ENCODE results near the gene ATXN7L3B.

Gene ATXN7L3B, protein sequence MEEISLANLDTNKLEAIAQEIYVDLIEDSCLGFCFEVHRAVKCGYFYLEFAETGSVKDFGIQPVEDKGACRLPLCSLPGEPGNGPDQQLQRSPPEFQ

DNA sequence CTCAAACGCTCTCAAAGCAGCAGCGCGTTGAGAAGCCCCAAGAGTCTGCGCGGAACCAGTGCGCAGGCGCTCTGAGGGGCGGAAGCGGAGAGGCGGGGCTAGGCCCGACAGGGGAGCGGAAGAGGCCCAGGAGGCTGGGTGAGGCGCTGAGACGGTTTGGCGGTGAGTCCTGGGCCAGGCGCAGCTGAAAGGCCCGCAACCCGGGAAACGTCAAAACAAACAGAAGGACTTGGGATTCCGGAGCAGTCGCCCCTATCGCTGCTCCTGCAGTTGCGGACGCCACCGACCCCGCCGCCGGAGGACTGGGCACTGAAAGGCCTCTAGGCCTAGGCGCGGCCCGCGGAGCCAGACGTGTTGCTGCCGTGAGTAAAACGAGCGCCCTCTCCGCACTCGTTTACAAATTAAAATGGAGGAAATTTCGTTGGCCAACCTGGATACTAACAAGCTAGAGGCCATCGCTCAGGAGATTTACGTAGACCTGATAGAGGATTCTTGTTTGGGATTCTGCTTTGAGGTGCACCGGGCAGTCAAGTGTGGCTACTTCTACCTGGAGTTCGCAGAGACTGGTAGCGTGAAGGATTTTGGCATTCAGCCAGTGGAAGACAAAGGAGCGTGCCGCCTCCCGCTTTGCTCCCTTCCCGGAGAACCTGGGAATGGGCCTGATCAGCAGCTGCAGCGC is at the start of gene ATXN7L3B:
Gene ATXN7L3B (plus strand): TSS at position 129 of the 679 bp plus-strand sequence. CDS start 278 bp downstream, at position 407.
- peak; percentile 91 for DNase-seq (ENCODE audit: extremely low spot score)
- TF ChIP-seq BHLHE40 (IDR thresholded peaks at IDR 0.05; ENCODE audit: borderline replicate concordance), result no peak
- TF ChIP-seq L3MBTL2 (conservative IDR thresholded peaks at IDR 0.05), result peak; percentile 60; the same call in 1 of the 2 replicates
- TF ChIP-seq ELF4 (IDR thresholded peaks at IDR 0.05), result 0 out of 2 replicates have a peak, but pooled peaks have one; percentile 28
- ChIA-PET POLR2A (interaction anchor here (1.1 kb wide), 1 partner anchor 14 kb away, joined by 3 read pairs; no protein-coding TSS in a partner anchor), CTCF (no interaction called here)

DNA sequence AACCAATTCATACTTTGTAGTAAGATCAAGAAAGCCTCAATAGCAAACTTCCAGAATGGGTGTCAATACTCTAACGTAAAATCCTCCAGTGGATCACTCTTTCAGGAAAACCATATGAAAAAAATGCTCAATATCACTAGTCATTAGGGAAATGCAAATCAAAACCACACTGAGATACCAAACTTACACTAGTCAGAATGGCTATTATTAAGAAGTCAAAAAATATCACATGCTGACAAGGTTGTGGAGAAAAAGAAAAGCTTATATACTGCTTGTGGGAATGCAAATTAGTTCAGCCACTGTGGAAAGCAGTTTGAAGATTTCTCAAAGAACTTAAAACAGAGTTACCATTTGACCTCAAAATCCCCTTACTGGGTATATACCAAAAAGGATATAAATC is 49.5 kb upstream of the ATXN7L3B start:
- DNase-seq (ENCODE audit: extremely low spot score), result no peak
- ChIA-PET CTCF (no interaction called here), POLR2A (no interaction called here)
- TF ChIP-seq NFRKB (IDR thresholded peaks at IDR 0.05) (no peak), ZNF384 (IDR thresholded peaks at IDR 0.05) (no peak), BHLHE40 (IDR thresholded peaks at IDR 0.05; ENCODE audit: borderline replicate concordance) (no peak), LEF1 (IDR thresholded peaks at IDR 0.05; ENCODE audit: borderline replicate concordance) (no peak), SP1 (IDR thresholded peaks at IDR 0.05) (no peak), ELF4 (IDR thresholded peaks at IDR 0.05) (no peak), TARDBP (IDR thresholded peaks at IDR 0.05) (no peak), FOXK2 (IDR thresholded peaks at IDR 0.05) (no peak)

DNA sequence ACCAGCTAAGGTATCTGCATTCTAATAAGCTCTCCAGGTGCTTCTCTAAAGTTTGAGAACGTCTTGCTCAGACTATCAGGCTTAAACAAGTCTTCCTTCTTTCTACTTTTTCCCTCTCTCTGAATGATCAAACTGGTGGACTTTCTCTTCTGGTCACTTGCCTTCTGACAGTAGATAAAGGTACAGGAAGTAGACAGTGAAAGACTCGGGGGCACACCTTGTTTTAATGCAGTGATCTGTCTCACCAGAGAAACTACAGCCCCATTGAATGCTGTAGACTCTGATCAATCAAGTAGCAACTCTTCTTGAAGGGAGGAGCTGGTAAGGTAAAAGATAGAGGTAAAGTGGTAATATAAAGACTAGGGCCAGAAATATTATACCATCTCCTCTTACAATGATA is 48.1 kb upstream of the ATXN7L3B start:
- TF ChIP-seq FOXA1 (IDR thresholded peaks at IDR 0.05) (no peak), HDGF (IDR thresholded peaks at IDR 0.05; ENCODE audit: borderline replicate concordance) (no peak), LEF1 (IDR thresholded peaks at IDR 0.05; ENCODE audit: borderline replicate concordance) (no peak), ELF4 (IDR thresholded peaks at IDR 0.05) (no peak), TARDBP (IDR thresholded peaks at IDR 0.05) (no peak), SP1 (IDR thresholded peaks at IDR 0.05) (no peak), ZNF384 (IDR thresholded peaks at IDR 0.05) (no peak), NFRKB (IDR thresholded peaks at IDR 0.05) (no peak), SUZ12 (IDR thresholded peaks at IDR 0.05) (no peak)
- TF ChIP-seq, protein P1, sequence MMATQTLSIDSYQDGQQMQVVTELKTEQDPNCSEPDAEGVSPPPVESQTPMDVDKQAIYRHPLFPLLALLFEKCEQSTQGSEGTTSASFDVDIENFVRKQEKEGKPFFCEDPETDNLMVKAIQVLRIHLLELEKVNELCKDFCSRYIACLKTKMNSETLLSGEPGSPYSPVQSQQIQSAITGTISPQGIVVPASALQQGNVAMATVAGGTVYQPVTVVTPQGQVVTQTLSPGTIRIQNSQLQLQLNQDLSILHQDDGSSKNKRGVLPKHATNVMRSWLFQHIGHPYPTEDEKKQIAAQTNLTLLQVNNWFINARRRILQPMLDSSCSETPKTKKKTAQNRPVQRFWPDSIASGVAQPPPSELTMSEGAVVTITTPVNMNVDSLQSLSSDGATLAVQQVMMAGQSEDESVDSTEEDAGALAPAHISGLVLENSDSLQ (IDR thresholded peaks at IDR 0.05), result no peak
- no peak for DNase-seq (ENCODE audit: extremely low spot score)
- ChIA-PET POLR2A (no interaction called here), CTCF (no interaction called here)

DNA sequence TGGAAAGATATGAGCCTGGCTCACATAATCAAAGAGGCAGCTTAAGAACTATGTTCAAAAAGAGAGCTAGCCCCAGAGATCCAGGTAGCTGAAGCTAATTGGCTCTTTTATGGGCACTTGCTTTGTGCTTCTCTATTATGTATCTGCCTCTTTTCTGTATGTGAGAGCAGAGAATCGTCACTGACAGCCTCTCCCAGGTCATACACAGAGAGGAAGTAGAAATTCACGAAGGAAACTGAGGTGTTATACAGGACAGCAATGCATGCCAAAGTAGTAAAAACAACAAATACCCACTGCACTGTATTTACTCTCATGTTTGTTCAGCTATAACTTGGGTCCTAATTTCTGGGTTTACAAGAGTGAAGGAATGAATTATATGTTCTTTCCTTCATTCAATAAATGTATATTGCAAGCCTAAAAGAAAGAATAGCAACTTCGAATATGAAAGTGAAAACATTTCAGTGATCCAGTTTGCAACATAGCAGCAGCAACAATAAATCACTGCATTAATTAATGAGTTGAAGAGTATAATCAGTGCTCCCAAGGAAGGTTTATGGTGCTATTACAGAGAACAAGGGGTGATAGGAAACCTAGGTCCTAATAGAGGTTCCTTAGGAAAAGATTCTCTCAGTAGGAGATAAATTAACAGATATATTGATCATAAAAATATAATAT is 47.1 kb upstream of the ATXN7L3B start:
- ChIA-PET POLR2A (no interaction called here), CTCF (no interaction called here)
- no peak for TF ChIP-seq LEF1 (IDR thresholded peaks at IDR 0.05; ENCODE audit: borderline replicate concordance)
- no peak for TF ChIP-seq ZNF384 (IDR thresholded peaks at IDR 0.05)
- no peak for TF ChIP-seq L3MBTL2 (conservative IDR thresholded peaks at IDR 0.05)
- TF ChIP-seq CTBP1 (IDR thresholded peaks at IDR 0.05; ENCODE audit: borderline replicate concordance), result no peak
- TF ChIP-seq NFRKB (IDR thresholded peaks at IDR 0.05), result no peak
- DNase-seq (ENCODE audit: extremely low spot score), result no peak

DNA sequence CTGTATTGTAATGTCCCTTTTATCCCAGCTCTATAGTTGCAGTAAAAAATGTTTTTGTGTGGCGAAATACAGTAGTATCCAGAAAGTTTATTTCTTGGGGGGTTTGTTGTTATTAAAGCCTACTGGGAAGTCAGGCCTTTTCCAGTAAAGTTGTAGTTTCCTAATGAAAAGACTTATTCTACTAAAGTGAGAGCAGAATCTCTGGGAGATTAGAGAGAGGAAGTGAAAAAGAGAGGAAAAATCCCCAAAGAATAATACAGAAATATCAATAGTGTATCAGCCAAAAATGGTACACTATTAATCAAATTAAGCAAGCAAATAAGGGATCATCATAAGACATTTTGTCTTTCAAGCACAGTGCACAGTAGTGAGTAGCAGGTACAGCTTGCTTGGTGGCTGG is 46.3 kb upstream of the ATXN7L3B start:
- TF ChIP-seq SUZ12 (IDR thresholded peaks at IDR 0.05) (no peak), LEF1 (IDR thresholded peaks at IDR 0.05; ENCODE audit: borderline replicate concordance) (no peak), ZNF384 (IDR thresholded peaks at IDR 0.05) (no peak), HDGF (IDR thresholded peaks at IDR 0.05; ENCODE audit: borderline replicate concordance) (no peak), FOXK2 (IDR thresholded peaks at IDR 0.05) (no peak), NFRKB (IDR thresholded peaks at IDR 0.05) (no peak), SP1 (IDR thresholded peaks at IDR 0.05) (no peak), TARDBP (IDR thresholded peaks at IDR 0.05) (no peak), CTBP1 (IDR thresholded peaks at IDR 0.05; ENCODE audit: borderline replicate concordance) (no peak), FOXM1 (IDR thresholded peaks at IDR 0.05; ENCODE audit: borderline replicate concordance) (no peak), ELF4 (IDR thresholded peaks at IDR 0.05) (no peak), ARNT (IDR thresholded peaks at IDR 0.05) (no peak), L3MBTL2 (conservative IDR thresholded peaks at IDR 0.05) (no peak), BHLHE40 (IDR thresholded peaks at IDR 0.05; ENCODE audit: borderline replicate concordance) (no peak), FOXA1 (IDR thresholded peaks at IDR 0.05) (no peak)
- TF ChIP-seq, protein P1 (IDR thresholded peaks at IDR 0.05), result no peak
- ChIA-PET CTCF (no interaction called here), POLR2A (no interaction called here)
- DNase-seq (ENCODE audit: extremely low spot score), result no peak

DNA sequence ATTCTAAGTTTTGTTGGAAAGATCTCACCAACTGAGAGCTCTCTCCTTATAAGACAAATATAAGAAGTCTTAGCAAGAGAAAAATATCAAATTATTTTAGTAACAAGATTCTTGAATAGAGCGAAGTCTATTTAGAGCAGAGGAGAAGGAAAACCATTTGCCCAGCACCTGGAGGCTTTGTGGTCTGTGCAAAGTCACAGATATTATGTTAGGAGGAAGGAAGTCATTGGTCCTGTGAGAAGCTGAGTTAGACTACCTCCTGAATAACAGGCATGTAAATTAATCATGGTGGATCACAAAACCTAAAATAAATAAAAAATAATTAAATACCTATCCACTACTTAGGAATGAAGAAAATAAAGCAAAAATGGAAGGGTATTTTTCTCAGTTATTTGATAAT is 38.4 kb upstream of the ATXN7L3B start:
- TF ChIP-seq ARNT (IDR thresholded peaks at IDR 0.05), result no peak
- TF ChIP-seq LEF1 (IDR thresholded peaks at IDR 0.05; ENCODE audit: borderline replicate concordance), result no peak
- TF ChIP-seq CTBP1 (IDR thresholded peaks at IDR 0.05; ENCODE audit: borderline replicate concordance), result no peak
- no peak for TF ChIP-seq SP1 (IDR thresholded peaks at IDR 0.05)
- no peak for TF ChIP-seq ELF4 (IDR thresholded peaks at IDR 0.05)
- TF ChIP-seq, protein P1 (IDR thresholded peaks at IDR 0.05), result no peak
- no peak for TF ChIP-seq NFRKB (IDR thresholded peaks at IDR 0.05)
- no peak for TF ChIP-seq BHLHE40 (IDR thresholded peaks at IDR 0.05; ENCODE audit: borderline replicate concordance)
- no peak for TF ChIP-seq FOXA1 (IDR thresholded peaks at IDR 0.05)
- TF ChIP-seq FOXK2 (IDR thresholded peaks at IDR 0.05), result no peak
- TF ChIP-seq HDGF (IDR thresholded peaks at IDR 0.05; ENCODE audit: borderline replicate concordance), result no peak
- TF ChIP-seq L3MBTL2 (conservative IDR thresholded peaks at IDR 0.05), result no peak
- no peak for TF ChIP-seq TARDBP (IDR thresholded peaks at IDR 0.05)
- TF ChIP-seq SUZ12 (IDR thresholded peaks at IDR 0.05), result no peak
- no peak for TF ChIP-seq FOXM1 (IDR thresholded peaks at IDR 0.05; ENCODE audit: borderline replicate concordance)
- TF ChIP-seq ZNF384 (IDR thresholded peaks at IDR 0.05), result no peak
- POLR2A ChIA-PET, result no interaction called here
- no peak for DNase-seq (ENCODE audit: extremely low spot score)
- CTCF ChIA-PET, result no interaction called here
